ENCODE measurements around the gene LRIT2.

Gene LRIT2

GRCh38 chr10:84205049-84205852 is 20.1 kb downstream of the LRIT2 start:
- Histone ChIP-seq H3K27me3 (ENCODE audit: control insufficient read depth, insufficient read depth, low read length) (no peaks in the 10 kb centered on the region), H3K4me3 (ENCODE audit: low read depth, low read length) (no peak overlapping the region), H3K9ac (ENCODE audit: low read depth, low read length) (no peak overlapping the region), H3K27ac (ENCODE audit: low read depth, low read length) (no peak overlapping the region), H3K36me3 (ENCODE audit: control insufficient read depth, insufficient read depth, low read length) (no peaks in the 10 kb centered on the region), H3K4me1 (ENCODE audit: control insufficient read depth, insufficient read depth, low read length) (no peaks in the 10 kb centered on the region), H3K9me3 (ENCODE audit: control insufficient read depth, insufficient read depth, low read length) (no peaks in the 10 kb centered on the region)

- Histone ChIP-seq H3K4me3 (ENCODE audit: low read depth, low read length) (no peak overlapping the region), H3K4me1 (ENCODE audit: control insufficient read depth, insufficient read depth, low read length) (no peaks in the 10 kb centered on the region), H3K9me3 (ENCODE audit: control insufficient read depth, insufficient read depth, low read length) (no peaks in the 10 kb centered on the region), H3K9ac (ENCODE audit: low read depth, low read length) (no peak overlapping the region), H3K27ac (ENCODE audit: low read depth, low read length) (no peak overlapping the region), H3K27me3 (ENCODE audit: control insufficient read depth, insufficient read depth, low read length) (no peaks in the 10 kb centered on the region), H3K36me3 (ENCODE audit: control insufficient read depth, insufficient read depth, low read length) (no peaks in the 10 kb centered on the region)
Observed at GRCh38 chr10:84204610-84205009, 20.7 kb downstream of the LRIT2 start.

DNA sequence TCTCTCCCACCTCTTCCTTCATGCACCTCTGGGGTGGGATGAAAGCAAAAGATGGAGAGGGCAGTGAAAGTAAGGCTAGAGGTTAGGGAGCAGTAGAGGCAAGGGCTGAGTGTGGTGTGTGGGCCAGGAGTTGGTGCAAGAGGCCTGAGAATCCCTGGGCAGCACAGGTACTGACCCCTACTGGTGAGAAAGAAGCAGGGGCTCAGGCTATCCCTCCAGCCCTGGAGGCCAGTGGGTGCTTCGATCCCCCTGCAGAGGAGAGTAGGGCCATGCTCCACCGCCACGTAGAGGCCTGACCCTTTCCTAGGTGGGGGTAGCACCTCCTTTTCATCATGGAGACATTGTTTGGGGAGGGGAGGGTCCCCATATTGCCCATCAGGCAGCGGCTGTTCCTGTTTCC is 21.2 kb downstream of the LRIT2 start:
- Histone ChIP-seq H3K27me3 (ENCODE audit: control insufficient read depth, insufficient read depth, low read length) (no peaks in the 10 kb centered on the region), H3K9ac (ENCODE audit: low read depth, low read length) (no peak overlapping the region), H3K4me3 (ENCODE audit: low read depth, low read length) (no peak overlapping the region), H3K36me3 (ENCODE audit: control insufficient read depth, insufficient read depth, low read length) (no peaks in the 10 kb centered on the region), H3K27ac (ENCODE audit: low read depth, low read length) (no peak overlapping the region), H3K4me1 (ENCODE audit: control insufficient read depth, insufficient read depth, low read length) (no peaks in the 10 kb centered on the region), H3K9me3 (ENCODE audit: control insufficient read depth, insufficient read depth, low read length) (no peaks in the 10 kb centered on the region)

DNA sequence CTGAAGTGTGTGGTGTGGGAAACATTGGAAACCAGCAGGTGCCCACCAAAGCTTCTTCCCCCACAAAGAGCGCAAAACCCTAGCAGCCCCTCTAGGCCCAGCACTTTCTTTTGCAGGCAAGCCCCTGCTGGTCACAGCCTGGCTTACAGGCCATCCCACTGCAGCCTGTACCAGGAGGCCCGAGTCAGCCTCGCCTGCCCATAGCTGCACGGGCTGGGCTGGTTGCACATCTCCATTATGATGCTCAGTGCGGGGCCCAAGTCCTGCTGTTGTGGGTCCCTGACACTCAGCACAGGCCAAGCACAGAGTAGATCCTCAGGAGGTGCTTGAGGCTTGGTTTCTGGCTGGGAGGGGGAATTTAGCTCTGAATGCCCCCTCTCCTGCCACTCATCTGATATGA is 23.0 kb downstream of the LRIT2 start:
- Histone ChIP-seq H3K9ac (ENCODE audit: low read depth, low read length) (no peak overlapping the region), H3K27me3 (ENCODE audit: control insufficient read depth, insufficient read depth, low read length) (no peaks in the 10 kb centered on the region)

GRCh38 chr10:84201682-84202081 is 23.7 kb downstream of the LRIT2 start:
- no peaks in the 10 kb centered on the region for H3K36me3 ChIP-seq (ENCODE audit: control insufficient read depth, insufficient read depth, low read length)
- H3K27me3 ChIP-seq (ENCODE audit: control insufficient read depth, insufficient read depth, low read length) = peaks cover 7% of the 10 kb centered on the region
- no peak overlapping the region for H3K9ac ChIP-seq (ENCODE audit: low read depth, low read length)
- H3K9me3 ChIP-seq (ENCODE audit: control insufficient read depth, insufficient read depth, low read length) = no peaks in the 10 kb centered on the region
- H3K4me1 ChIP-seq (ENCODE audit: control insufficient read depth, insufficient read depth, low read length) = no peaks in the 10 kb centered on the region
- no peak overlapping the region for H3K4me3 ChIP-seq (ENCODE audit: low read depth, low read length)
- no peak overlapping the region for H3K27ac ChIP-seq (ENCODE audit: low read depth, low read length)

More for the DNA sequence above, 23.0 kb downstream of the LRIT2 start:
- H3K4me1 ChIP-seq (ENCODE audit: control insufficient read depth, insufficient read depth, low read length) = no peaks in the 10 kb centered on the region
- no peak overlapping the region for H3K4me3 ChIP-seq (ENCODE audit: low read depth, low read length)
- H3K36me3 ChIP-seq (ENCODE audit: control insufficient read depth, insufficient read depth, low read length) = no peaks in the 10 kb centered on the region
- no peaks in the 10 kb centered on the region for H3K9me3 ChIP-seq (ENCODE audit: control insufficient read depth, insufficient read depth, low read length)
- no peak overlapping the region for H3K27ac ChIP-seq (ENCODE audit: low read depth, low read length)

- Histone ChIP-seq H3K9me3 (ENCODE audit: control insufficient read depth, insufficient read depth, low read length) (no peaks in the 10 kb centered on the region), H3K36me3 (ENCODE audit: control insufficient read depth, insufficient read depth, low read length) (no peaks in the 10 kb centered on the region), H3K27ac (ENCODE audit: low read depth, low read length) (no peak overlapping the region), H3K27me3 (ENCODE audit: control insufficient read depth, insufficient read depth, low read length) (peaks cover 11% of the 10 kb centered on the region), H3K9ac (ENCODE audit: low read depth, low read length) (no peak overlapping the region), H3K4me3 (ENCODE audit: low read depth, low read length) (no peak overlapping the region), H3K4me1 (ENCODE audit: control insufficient read depth, insufficient read depth, low read length) (no peaks in the 10 kb centered on the region)
Observed at GRCh38 chr10:84201244-84201606, 24.1 kb downstream of the LRIT2 start.

GRCh38 chr10:84200537-84201243 is 24.7 kb downstream of the LRIT2 start:
- H3K4me1 ChIP-seq (ENCODE audit: control insufficient read depth, insufficient read depth, low read length) = no peaks in the 10 kb centered on the region
- H3K9ac ChIP-seq (ENCODE audit: low read depth, low read length) = no peak overlapping the region
- peaks cover 16% of the 10 kb centered on the region for H3K27me3 ChIP-seq (ENCODE audit: control insufficient read depth, insufficient read depth, low read length)
- H3K36me3 ChIP-seq (ENCODE audit: control insufficient read depth, insufficient read depth, low read length) = no peaks in the 10 kb centered on the region
- no peak overlapping the region for H3K4me3 ChIP-seq (ENCODE audit: low read depth, low read length)
- no peak overlapping the region for H3K27ac ChIP-seq (ENCODE audit: low read depth, low read length)
- no peaks in the 10 kb centered on the region for H3K9me3 ChIP-seq (ENCODE audit: control insufficient read depth, insufficient read depth, low read length)

- Histone ChIP-seq H3K9ac (ENCODE audit: low read depth, low read length) (no peak overlapping the region), H3K36me3 (ENCODE audit: control insufficient read depth, insufficient read depth, low read length) (no peaks in the 10 kb centered on the region), H3K27me3 (ENCODE audit: control insufficient read depth, insufficient read depth, low read length) (peaks cover 40% of the 10 kb centered on the region), H3K9me3 (ENCODE audit: control insufficient read depth, insufficient read depth, low read length) (no peaks in the 10 kb centered on the region), H3K27ac (ENCODE audit: low read depth, low read length) (no peak overlapping the region), H3K4me3 (ENCODE audit: low read depth, low read length) (no peak overlapping the region), H3K4me1 (ENCODE audit: control insufficient read depth, insufficient read depth, low read length) (peaks cover 3% of the 10 kb centered on the region; the same call in 1 of the 2 replicates)
Observed at GRCh38 chr10:84198206-84198915, 27.0 kb downstream of the LRIT2 start.

- Histone ChIP-seq H3K27me3 (ENCODE audit: control insufficient read depth, insufficient read depth, low read length) (peaks cover 47% of the 10 kb centered on the region), H3K36me3 (ENCODE audit: control insufficient read depth, insufficient read depth, low read length) (no peaks in the 10 kb centered on the region), H3K27ac (ENCODE audit: low read depth, low read length) (no peak overlapping the region), H3K9me3 (ENCODE audit: control insufficient read depth, insufficient read depth, low read length) (no peaks in the 10 kb centered on the region), H3K4me1 (ENCODE audit: control insufficient read depth, insufficient read depth, low read length) (peaks cover 3% of the 10 kb centered on the region; the same call in 1 of the 2 replicates), H3K9ac (ENCODE audit: low read depth, low read length) (no peak overlapping the region), H3K4me3 (ENCODE audit: low read depth, low read length) (no peak overlapping the region)
Observed at GRCh38 chr10:84197643-84198042, 27.7 kb downstream of the LRIT2 start.

GRCh38 chr10:84196941-84197340 is 28.4 kb downstream of the LRIT2 start:
- Histone ChIP-seq H3K9me3 (ENCODE audit: control insufficient read depth, insufficient read depth, low read length) (no peaks in the 10 kb centered on the region), H3K36me3 (ENCODE audit: control insufficient read depth, insufficient read depth, low read length) (no peaks in the 10 kb centered on the region), H3K4me1 (ENCODE audit: control insufficient read depth, insufficient read depth, low read length) (peaks cover 3% of the 10 kb centered on the region; the same call in 1 of the 2 replicates), H3K27ac (ENCODE audit: low read depth, low read length) (no peak overlapping the region), H3K9ac (ENCODE audit: low read depth, low read length) (no peak overlapping the region), H3K27me3 (ENCODE audit: control insufficient read depth, insufficient read depth, low read length) (peaks cover 48% of the 10 kb centered on the region), H3K4me3 (ENCODE audit: low read depth, low read length) (no peak overlapping the region)

GRCh38 chr10:84196083-84196482 is 29.3 kb downstream of the LRIT2 start:
- Histone ChIP-seq H3K9me3 (ENCODE audit: control insufficient read depth, insufficient read depth, low read length) (no peaks in the 10 kb centered on the region), H3K4me1 (ENCODE audit: control insufficient read depth, insufficient read depth, low read length) (peaks cover 3% of the 10 kb centered on the region; the same call in 1 of the 2 replicates), H3K27me3 (ENCODE audit: control insufficient read depth, insufficient read depth, low read length) (peaks cover 48% of the 10 kb centered on the region), H3K36me3 (ENCODE audit: control insufficient read depth, insufficient read depth, low read length) (no peaks in the 10 kb centered on the region), H3K27ac (ENCODE audit: low read depth, low read length) (no peak overlapping the region), H3K4me3 (ENCODE audit: low read depth, low read length) (no peak overlapping the region), H3K9ac (ENCODE audit: low read depth, low read length) (no peak overlapping the region)
